NCI-H146 treated with DMSO at 0.1 percent for 48 hours (cell line): ENCODE results near the gene UMOD.
"Not testable (repeated sequence)": the region's sequence is repeated elsewhere in the genome, so short reads cannot be mapped to it uniquely, and the experiment has no call there.

Experiments
- DNase-seq: peaks from one replicate; lab custom pipeline; 2025; ENCODE audit not compliant: unreplicated experiment; lab: John Stamatoyannopoulos, UW

The UMOD gene

GRCh38 chr16:20322696-20323095 is 29.8 kb downstream of the UMOD start:
- DNase-seq, result no peak

GRCh38 chr16:20321671-20322070 is 30.8 kb downstream of the UMOD start:
- no peak for DNase-seq

- DNase-seq, result not testable (repeated sequence)
Observed at GRCh38 chr16:20321051-20321450, 31.5 kb downstream of the UMOD start.

DNA sequence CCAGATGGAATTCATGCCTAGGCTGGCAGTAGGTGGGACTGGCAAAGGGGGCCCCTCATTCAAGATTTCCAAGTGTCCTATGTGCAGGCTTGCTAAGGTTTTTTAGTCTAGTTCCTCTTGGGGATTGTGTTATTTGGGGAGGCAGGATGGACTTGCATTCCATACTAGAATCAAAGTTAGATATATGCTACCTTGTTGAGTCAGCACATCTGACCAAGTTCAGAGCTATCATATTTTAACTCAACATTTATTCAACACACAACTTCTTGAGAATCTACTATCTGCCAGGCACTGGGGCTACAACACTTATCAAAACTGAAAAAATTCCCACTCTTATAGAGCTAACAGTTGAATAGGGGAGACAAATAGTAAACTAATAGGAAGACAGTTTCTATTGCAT is 31.9 kb downstream of the UMOD start:
- no peak for DNase-seq

GRCh38 chr16:20320178-20320577 is 32.3 kb downstream of the UMOD start:
- no peak for DNase-seq

DNA sequence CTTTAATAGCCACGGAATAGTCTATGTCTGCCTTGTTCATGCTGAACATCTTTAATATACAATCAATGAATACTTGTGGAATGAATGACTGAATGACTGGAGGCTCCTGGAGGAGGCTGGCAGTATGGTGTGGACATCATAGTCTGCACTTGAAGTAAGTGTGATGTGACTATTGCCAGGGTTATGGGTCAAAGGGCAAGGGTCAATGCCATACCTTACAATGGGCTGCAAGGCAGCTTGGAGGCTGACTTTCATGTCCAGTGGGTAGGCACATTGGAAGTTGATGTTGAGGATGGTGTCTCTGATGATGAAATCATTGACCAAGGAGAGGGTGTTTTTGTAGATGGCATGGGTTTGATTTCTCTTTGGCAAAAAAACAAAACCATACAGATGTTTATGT is 33.1 kb downstream of the UMOD start:
- DNase-seq, result no peak

DNA sequence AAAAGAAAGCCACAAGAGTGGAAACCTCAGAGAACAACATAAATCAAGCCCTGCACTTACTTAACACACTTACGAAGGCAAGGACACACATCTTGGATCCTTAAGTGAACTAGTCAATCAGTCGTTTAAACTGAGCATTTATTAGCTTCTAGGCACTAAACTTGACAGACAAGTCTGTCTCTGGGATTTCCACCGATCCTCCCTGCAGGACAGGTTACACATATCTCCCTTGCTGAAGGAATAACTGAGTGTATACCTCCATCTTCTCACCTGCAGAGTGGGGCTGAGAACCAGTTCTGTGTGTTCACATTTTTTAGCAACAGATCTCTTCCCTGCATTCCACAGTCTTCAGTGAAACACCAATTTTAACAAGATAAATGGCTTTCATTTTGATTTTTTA is 34.1 kb downstream of the UMOD start:
- no peak for DNase-seq

- DNase-seq, result no peak
Observed at GRCh38 chr16:20318006-20318405, 34.5 kb downstream of the UMOD start.

DNA sequence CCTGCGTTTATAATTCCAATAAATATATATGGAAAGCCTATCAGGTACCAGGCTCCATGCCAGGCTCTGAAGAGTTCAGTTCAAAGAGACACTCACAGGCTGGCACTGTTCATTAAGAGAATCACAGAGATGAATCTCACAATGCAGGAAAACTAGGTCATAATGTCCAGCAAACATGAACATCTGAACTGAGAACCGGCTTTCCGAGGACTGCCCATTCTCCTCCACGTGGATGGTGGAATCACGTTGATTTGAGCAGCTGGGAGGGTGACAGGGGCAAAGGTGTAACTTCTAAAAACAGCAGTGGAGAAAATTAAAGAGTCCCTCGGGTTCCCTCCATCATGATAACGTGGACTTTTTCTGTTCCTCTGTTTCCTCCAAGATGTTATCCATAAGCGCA is 35.4 kb downstream of the UMOD start:
- no peak for DNase-seq

DNA sequence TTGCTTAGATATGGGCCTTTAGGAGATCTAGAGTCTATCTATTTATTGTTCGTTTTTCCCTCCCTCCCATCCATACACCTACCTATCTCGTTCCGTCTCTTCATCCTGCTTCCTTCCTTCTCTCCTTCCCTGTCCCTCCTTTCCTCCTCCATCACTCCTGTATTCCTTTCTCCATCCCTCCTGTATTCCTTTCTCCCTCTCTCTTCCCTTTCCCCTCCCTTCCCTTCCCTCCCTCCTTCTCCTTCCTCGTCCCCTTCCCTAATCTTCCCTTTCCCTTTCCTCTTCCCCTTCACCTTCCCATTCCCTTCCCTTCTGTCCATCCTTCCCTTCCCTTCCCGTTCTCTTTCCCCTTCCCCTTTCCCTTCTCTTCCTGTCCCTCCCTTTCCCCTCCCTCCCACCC is 35.8 kb downstream of the UMOD start:
- DNase-seq, result no peak

- no peak for DNase-seq
Observed at GRCh38 chr16:20315764-20316163, 36.8 kb downstream of the UMOD start.

GRCh38 chr16:20314575-20314974 is 37.9 kb downstream of the UMOD start:
- DNase-seq, result no peak

DNA sequence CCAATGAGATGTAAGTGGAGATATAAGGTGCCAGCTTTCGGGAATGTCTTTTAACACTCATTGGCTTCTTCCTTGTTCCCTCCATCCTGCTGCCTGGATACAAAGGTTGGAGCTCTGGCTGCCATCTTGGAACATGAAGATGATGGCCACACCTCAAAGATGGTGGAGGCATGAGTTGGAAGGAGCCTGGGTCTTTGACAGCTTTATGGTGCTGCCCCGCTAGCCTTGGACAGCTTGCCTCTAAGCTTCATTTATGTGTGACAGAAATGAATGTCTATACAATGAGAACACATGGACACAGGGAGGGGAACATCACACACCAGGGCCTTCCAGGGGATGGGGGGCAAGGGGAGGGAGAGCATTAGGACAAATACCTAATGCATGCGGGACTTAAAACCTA is 38.8 kb downstream of the UMOD start:
- no peak for DNase-seq

DNA sequence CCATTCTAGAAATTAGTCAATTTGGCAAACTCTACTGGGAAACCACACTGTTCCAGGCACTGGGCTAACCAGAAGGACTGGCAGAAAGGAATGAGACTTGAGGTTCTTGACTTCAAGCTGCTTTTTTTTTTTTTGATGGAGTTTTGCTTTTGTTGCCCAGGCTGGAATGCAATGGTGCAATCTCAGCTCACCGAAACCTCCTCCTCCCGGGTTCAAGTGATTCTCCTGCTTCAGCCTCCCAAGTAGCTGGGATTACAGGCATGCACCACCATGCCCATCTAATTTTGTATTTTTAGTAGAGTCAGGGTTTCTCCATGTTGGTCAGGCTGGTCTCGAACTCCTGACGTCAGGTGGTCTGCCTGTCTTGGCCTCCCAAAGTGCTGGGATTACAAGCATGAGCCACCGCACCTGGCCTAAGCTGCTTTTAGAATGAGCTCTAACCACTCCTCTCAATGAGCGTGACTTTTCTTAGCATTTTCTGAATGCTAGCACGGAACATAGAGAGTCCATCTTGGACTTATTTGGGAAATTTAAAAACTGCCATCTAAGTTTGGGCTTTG is 39.9 kb downstream of the UMOD start:
- DNase-seq, result not testable (repeated sequence)

GRCh38 chr16:20311548-20311947 is 41.0 kb downstream of the UMOD start:
- no peak for DNase-seq

DNA sequence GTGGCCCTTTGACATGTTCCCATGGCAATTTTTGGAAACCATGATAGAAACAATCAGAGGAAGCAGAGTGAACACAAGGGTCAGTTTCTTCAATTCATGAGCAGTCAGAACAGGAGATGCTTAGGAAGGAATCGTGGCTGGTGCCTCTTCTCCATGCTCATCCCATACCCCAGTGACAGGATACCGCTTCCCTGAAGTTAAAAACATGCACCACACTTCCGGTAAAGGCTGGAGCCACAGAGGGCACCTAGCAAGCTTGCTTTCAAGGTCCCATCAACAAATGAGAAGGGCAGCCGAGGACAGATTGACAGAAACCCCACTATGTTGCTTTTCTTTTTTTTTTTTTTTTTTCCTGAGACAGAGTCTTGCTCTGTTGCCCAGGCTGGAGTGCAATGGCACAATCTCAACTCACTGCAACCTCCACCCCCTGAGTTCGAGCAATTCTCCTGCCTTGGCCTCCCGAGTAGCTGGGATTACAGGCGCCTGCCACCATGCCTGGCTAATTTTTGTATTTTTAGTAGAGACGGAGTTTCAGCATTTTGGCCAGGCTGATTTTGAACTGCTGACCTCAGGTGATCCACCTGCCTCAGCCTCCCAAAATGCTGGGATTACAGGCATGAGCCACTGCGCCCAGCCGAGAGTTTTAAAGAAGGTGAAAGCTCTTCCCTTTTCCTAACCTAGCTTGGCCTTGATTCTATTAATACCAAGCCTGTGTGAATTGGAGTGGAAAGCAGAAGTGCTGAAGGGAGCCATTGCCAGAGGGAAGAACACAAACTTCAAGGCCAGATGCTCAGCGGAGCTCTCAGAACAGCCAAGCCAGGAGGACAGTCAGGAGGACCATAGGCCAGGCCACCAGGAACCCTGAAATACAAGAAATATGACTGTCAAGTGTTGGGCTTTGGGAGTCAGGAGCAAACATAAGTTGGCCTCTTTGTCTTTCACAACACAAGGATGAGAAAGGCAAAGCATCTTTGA is 41.8 kb downstream of the UMOD start:
- no peak for DNase-seq

GRCh38 chr16:20309786-20310185 is 42.7 kb downstream of the UMOD start:
- DNase-seq, result no peak

GRCh38 chr16:20308801-20309590 is 43.5 kb downstream of the UMOD start:
- no peak for DNase-seq

GRCh38 chr16:20308266-20308665 is 44.2 kb downstream of the UMOD start:
- DNase-seq, result no peak

GRCh38 chr16:20307791-20308190 is 44.7 kb downstream of the UMOD start:
- no peak for DNase-seq

DNA sequence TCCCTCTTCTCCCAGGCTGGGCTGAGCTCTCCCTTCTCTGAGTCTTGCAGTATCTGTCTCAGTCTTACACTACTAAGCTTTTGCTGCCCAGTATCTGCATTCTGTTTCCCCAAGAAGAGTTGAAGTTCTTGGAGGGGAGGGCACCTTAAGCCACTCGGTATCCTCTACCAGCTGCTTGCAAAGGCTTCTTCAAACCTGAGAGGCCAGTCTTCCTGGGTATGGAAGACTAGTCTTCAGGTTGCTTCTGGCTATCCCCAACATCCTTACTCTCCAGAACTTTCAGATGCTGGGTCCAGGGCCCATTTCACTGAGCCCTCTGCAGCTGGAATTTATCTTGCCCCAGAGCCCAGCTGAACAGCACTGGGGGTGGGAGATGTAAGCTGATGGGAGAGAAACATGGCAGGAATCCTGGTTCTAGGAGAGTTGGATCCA is 45.3 kb downstream of the UMOD start:
- DNase-seq, result no peak

- DNase-seq, result no peak
Observed at GRCh38 chr16:20306401-20306800, 46.1 kb downstream of the UMOD start.
